ENCODE data around the gene SPAG16. TPM values are rescaled to one million over a fixed set of nuclear protein-coding genes. Genes with fewer than 3 reads are reported as not detected.
"Not testable (repeated sequence)": the region's sequence is repeated elsewhere in the genome, so short reads cannot be mapped to it uniquely, and the experiment has no call there.

Gene SPAG16
- total RNA-seq, 1 experiment from 2014 or later: 42.8 TPM

DNA sequence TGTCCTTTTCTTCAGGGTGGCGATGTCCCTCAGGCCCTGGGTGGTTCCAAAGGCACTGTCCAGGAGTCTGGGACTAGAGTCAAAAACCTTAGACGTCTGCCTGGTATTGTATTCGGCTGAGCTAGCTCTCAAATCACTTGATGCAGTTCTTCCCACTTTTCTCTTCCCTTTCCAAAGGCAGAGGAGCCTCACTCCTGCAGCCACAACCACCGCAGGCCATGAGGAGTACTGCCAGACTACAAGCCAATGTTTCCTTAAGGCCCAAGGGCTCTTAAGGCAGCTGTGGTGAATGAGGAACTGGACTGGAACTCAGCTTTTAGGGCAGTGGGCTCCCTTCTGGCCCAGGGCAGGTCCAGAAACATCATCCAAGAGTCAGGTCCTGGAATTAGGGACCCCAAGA, 360.7 kb downstream of the SPAG16 start:
- in situ Hi-C loops (cut with HindIII; ENCODE audit: low sequenced_read_pairs): no loop called here
- DNase-seq (ENCODE audit: low spot score): no peak

DNA sequence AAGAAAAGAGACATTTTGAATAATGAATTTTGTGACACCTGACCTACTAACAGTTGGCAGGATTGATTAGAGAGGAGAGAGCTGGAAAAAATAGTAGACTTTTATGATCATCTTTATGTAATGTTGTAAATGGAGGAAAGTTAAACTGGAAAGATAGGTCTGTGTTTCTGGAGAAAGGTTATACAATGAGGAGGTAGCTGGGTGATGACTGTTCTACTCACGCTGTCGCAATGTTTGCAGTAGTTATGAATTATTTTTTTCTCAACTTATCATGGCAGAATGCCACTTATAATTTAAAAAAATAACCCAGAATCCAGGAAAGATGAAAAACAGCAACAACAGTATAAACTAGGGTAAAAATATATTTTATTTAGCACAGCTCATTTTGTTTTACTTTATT, 364.9 kb downstream of the SPAG16 start:
- in situ Hi-C loops (cut with HindIII; ENCODE audit: low sequenced_read_pairs): no loop called here
- DNase-seq (ENCODE audit: low spot score): no peak

DNA sequence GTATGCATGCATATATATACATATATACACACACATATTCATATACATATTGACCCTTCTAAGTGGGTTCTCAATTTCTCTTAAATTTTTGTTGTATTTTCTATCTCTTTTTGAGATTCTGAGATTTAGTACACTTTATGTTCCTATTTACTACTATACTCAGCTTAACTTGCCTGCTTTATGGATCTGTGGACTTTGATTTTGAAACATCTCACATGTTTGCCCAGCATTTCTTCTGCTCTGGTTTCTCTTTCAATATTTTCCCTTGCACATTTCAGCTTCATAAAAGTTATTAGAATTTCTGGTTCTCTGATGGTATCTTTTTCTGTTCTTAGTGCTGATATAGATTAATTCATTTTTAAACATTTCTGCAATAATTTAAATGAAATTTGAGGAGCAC, 380.6 kb downstream of the SPAG16 start:
- in situ Hi-C loops (cut with HindIII; ENCODE audit: low sequenced_read_pairs): no loop called here
- DNase-seq (ENCODE audit: low spot score): no peak

- in situ Hi-C loops (cut with HindIII; ENCODE audit: low sequenced_read_pairs): no loop called here
- no peak for DNase-seq (ENCODE audit: low spot score)
Observed at GRCh38 chr2:213669657-213670056, 385.4 kb downstream of the SPAG16 start.

- no peak for DNase-seq (ENCODE audit: low spot score)
- in situ Hi-C loops (cut with HindIII; ENCODE audit: low sequenced_read_pairs): no loop called here
Observed at GRCh38 chr2:213678437-213679218, 394.4 kb downstream of the SPAG16 start.

GRCh38 chr2:213679894-213680293, 395.6 kb downstream of the SPAG16 start:
- DNase-seq (ENCODE audit: low spot score): no peak
- in situ Hi-C loops (cut with HindIII; ENCODE audit: low sequenced_read_pairs): no loop called here

- in situ Hi-C loops (cut with HindIII; ENCODE audit: low sequenced_read_pairs): no loop called here
- no peak for DNase-seq (ENCODE audit: low spot score)
Observed at GRCh38 chr2:213682276-213682675, 398.0 kb downstream of the SPAG16 start.

DNA sequence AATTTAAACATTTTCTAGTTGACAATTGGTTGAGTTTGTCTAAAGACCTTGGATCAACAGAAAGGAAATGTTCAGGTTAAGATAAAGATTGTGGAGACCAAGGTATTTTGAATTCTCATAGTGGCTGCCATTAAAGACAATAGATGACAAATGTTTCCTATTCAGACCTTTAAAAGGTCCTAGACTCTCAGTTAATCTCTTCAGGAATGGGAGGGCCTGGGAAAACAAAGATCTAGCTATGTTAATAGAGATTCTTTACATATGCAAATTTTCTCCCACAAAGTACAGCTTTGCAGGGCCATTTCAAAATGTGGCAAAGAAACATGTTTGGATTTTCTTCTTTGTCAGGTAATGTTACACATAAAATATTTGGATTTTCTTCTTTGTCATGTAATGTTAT, 403.9 kb downstream of the SPAG16 start:
- no peak for DNase-seq (ENCODE audit: low spot score)
- in situ Hi-C loops (cut with HindIII; ENCODE audit: low sequenced_read_pairs): no loop called here

DNA sequence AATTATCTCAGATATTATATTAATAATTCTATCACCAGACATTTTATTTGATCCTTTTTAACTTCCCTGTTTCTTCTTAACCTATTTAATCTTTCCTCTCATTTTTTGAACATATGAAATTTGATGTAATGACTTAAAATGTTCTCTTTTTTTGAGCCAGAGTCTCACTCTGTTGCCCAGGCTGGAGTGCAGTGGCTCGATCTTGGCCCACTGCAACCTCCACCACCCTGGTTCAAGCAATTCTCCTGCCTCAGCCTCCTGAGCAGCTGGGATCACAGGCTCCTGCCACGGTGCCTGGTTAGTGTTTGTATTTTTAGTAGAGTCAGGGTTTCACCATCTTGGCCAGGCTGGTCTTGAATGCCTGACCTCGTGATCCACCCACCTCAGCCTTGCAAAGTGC, 404.6 kb downstream of the SPAG16 start:
- in situ Hi-C loops (cut with HindIII; ENCODE audit: low sequenced_read_pairs); DNase-seq (ENCODE audit: low spot score): not testable (repeated sequence)

DNA sequence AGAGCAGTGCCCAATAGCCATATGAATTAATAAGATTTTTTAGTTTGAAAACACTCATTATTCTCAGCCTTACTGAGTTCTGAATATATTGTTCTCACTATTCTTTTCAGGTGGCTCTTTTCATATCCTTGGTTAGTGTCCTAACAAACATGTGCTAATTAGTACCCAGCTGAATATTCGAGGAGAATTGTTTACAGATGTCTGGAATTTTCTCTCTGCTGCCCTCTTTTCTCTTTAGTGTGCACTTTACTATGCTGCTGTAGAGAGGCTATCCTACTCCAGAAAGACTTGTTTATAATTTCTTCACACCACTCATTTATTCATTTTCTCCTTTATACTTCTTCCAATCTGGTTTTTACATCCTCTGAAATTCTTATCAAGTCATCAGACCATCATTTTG, 405.3 kb downstream of the SPAG16 start:
- in situ Hi-C loops (cut with HindIII; ENCODE audit: low sequenced_read_pairs): no loop called here
- no peak for DNase-seq (ENCODE audit: low spot score)

DNA sequence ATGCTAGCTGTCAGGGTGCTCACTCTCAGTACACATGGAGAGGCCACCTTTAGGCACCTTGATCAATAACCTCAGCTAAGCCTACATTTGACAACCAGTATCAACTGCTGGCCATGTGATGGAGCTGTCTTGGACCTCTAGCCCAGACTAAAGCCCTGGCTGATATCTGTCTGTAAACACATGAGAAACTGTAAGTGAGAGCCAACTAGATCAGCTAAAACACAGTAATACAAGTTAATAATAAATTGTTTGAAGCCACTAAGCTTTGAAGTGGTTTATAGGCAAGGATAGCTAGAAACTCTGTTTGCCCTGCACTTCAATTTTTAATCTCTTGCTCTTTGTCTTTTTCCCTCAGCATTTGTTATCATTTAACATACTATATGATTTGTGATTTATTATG, 407.1 kb downstream of the SPAG16 start:
- in situ Hi-C loops (cut with HindIII; ENCODE audit: low sequenced_read_pairs): no loop called here
- no peak for DNase-seq (ENCODE audit: low spot score)

DNA sequence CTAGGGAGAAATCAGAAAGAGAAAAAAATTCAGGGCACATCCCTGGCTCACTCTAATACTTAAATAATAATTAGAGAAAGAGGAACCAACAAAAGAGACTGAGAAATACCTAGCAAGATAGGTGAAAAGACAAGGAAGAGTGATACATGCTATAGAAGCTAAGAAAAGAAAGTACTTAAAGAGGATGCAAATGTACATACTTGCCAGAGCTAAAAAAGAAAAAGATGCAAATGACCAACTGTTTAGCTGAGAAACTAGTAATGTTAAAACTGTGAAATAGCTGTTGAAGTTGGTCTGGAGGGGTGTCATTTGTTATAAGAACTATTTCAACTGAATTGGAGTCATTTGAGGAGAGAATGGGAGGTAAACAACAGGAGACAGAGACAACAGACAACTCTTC, 412.2 kb downstream of the SPAG16 start:
- in situ Hi-C loops (cut with HindIII; ENCODE audit: low sequenced_read_pairs): no loop called here

DNA sequence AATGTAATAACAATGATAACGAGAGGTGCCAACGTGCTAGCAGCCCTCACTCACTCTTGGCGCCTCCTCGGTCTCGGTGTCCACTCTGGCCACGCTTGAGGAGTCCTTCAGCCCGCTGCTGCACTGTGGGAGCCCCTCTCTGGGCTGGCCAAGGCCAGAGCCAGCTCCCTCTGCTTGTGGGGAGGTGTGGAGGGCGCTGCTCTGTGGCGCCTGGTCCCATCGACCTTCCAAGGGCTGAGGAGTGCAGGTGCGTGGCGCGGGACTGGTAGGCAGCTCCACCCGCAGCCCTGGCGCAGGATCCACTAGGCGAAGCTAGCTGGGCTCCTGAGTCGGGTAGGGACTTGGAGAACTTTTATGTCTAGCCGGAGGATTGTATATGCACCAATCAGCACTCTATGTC, 417.1 kb downstream of the SPAG16 start:
- DNase-seq (ENCODE audit: low spot score); in situ Hi-C loops (cut with HindIII; ENCODE audit: low sequenced_read_pairs): not testable (repeated sequence)

More for the DNA sequence above, 412.2 kb downstream of the SPAG16 start:
- DNase-seq (ENCODE audit: low spot score): no peak

- in situ Hi-C loops (cut with HindIII; ENCODE audit: low sequenced_read_pairs): no loop called here
- DNase-seq (ENCODE audit: low spot score): no peak
Observed at GRCh38 chr2:213703406-213704098, 419.3 kb downstream of the SPAG16 start.

DNA sequence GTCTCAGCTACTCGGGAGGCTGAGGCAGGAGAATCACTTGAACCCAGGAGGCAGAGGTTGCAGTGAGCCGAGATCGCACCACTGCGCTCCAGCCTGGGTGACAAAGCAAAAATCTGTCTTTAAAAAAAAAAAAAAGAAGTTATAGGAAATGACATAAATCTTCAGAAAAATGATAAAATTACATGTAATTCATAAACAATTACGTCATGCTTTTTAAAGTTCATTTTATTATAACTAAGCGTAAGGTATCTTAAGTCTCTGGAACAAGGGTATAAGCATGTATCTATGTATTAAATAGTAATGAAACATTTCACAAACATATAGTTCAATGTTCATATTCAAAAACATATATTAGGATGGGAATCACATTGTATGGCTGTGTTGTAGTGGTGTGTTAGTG, 425.9 kb downstream of the SPAG16 start:
- in situ Hi-C loops (cut with HindIII; ENCODE audit: low sequenced_read_pairs): no loop called here

GRCh38 chr2:213718411-213718810, 434.1 kb downstream of the SPAG16 start:
- in situ Hi-C loops (cut with HindIII; ENCODE audit: low sequenced_read_pairs): not testable (repeated sequence)

More for the DNA sequence above, 425.9 kb downstream of the SPAG16 start:
- DNase-seq (ENCODE audit: low spot score): no peak

GRCh38 chr2:213722565-213722964, 438.3 kb downstream of the SPAG16 start:
- in situ Hi-C loops (cut with HindIII; ENCODE audit: low sequenced_read_pairs): no loop called here
- no peak for DNase-seq (ENCODE audit: low spot score)

More at GRCh38 chr2:213718411-213718810, 434.1 kb downstream of the SPAG16 start:
- not testable (repeated sequence) for DNase-seq (ENCODE audit: low spot score)

DNA sequence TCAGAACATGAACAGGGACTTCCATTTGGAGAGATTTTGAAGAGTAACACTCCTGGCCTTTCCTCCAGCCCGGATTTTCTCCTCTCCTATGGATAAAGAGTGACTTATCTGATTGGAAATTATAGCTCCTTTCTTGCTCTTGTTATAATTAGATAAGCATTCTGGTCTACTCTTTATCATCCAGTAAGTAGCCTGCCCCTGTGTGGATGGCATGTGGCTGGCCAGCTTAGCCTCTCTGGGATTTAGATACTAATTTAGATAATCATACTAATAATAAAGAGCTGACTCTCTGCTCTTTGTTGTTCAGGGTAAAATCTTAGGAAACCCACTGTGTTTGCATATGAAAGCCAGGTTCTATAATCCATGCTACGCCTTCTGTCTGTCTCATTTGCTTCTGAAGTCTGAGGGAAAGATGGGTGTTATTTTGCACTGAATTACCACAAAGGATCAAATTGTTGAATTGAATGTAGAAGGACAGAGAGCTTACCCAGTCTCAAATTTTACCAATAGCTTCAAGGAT, 438.8 kb downstream of the SPAG16 start:
- in situ Hi-C loops (cut with HindIII; ENCODE audit: low sequenced_read_pairs): no loop called here

GRCh38 chr2:213723707-213724106, 439.4 kb downstream of the SPAG16 start:
- in situ Hi-C loops (cut with HindIII; ENCODE audit: low sequenced_read_pairs): no loop called here
- DNase-seq (ENCODE audit: low spot score): no peak

More for the DNA sequence above, 438.8 kb downstream of the SPAG16 start:
- no peak for DNase-seq (ENCODE audit: low spot score)

- in situ Hi-C loops (cut with HindIII; ENCODE audit: low sequenced_read_pairs): no loop called here
Observed at GRCh38 chr2:213726101-213726500, 441.8 kb downstream of the SPAG16 start.

More at GRCh38 chr2:213726101-213726500, 441.8 kb downstream of the SPAG16 start:
- no peak for DNase-seq (ENCODE audit: low spot score)

Measured in G401 (cell line).